Neuronal stem cell (in vitro differentiated cells): ENCODE results near the gene NEK5.

Experiments used
- DNase-seq: peaks from one replicate; pipeline ENCODE4 v3.0.0-alpha.2; 2013; ENCODE audit warnings: low spot score
- H2AFZ ChIP-seq: one replicate; pipeline ENCODE4 v1.6.1; 2013; ENCODE audit warnings: mild to moderate bottlenecking, low read length, inconsistent platforms
- H2AK5ac ChIP-seq: 2 replicates; pipeline ENCODE4 v1.6.1; 2013; ENCODE audit warnings: low read depth, mild to moderate bottlenecking, inconsistent platforms, low read length, moderate library complexity, mixed read lengths
- H2BK120ac ChIP-seq: 2 replicates; pipeline ENCODE4 v1.6.1; 2013; ENCODE audit warnings: low read depth, mild to moderate bottlenecking, inconsistent platforms, low read length, moderate library complexity, mixed read lengths
- H2BK12ac ChIP-seq: one replicate; pipeline ENCODE4 v1.6.1; 2013; ENCODE audit warnings: low read length, inconsistent platforms
- H2BK15ac ChIP-seq: 2 replicates; pipeline ENCODE4 v1.6.1; 2013; ENCODE audit warnings: mild to moderate bottlenecking, low read length, inconsistent platforms, mixed read lengths
- H2BK5ac ChIP-seq: one replicate; pipeline ENCODE4 v1.6.1; 2013; ENCODE audit warnings: inconsistent platforms, mild to moderate bottlenecking, low read length, moderate library complexity
- H3K14ac ChIP-seq: one replicate; pipeline ENCODE4 v1.6.1; 2013; ENCODE audit warnings: low read length, inconsistent platforms
- H3K18ac ChIP-seq: 2 replicates; pipeline ENCODE4 v1.6.1; 2013; ENCODE audit warnings: low read length, inconsistent platforms
- H3K23ac ChIP-seq: 2 replicates; pipeline ENCODE4 v1.6.1; 2013; ENCODE audit warnings: low read depth, mild to moderate bottlenecking, mixed read lengths, low read length, inconsistent platforms; ENCODE audit not compliant: poor library complexity
- H3K27ac ChIP-seq: replicated peaks from 3 replicates; pipeline ENCODE4 v1.5.1; 2013; ENCODE audit warnings: low read length, inconsistent platforms
- H3K27me3 ChIP-seq, 3 experiments: 2 replicates each; pipeline ENCODE4 v1.6.1; 2013; ENCODE audit warnings: low read length in 3 of 3, mild to moderate bottlenecking in 2 of 3, inconsistent platforms in 1 of 3, low read depth in 1 of 3, mixed read lengths in 1 of 3, moderate library complexity in 1 of 3; ENCODE audit not compliant: control insufficient read depth in 3 of 3, insufficient read depth in 3 of 3
- H3K36me3 ChIP-seq, 2 donors: replicated peaks in 1 of 2; 2 replicates each; pipeline ENCODE4 v1.6.1; 2013; ENCODE audit warnings: low read length in 2 of 2; ENCODE audit not compliant: control insufficient read depth in 2 of 2, insufficient read depth in 2 of 2
- H3K4ac ChIP-seq: 2 replicates; pipeline ENCODE4 v1.6.1; 2013; ENCODE audit warnings: inconsistent platforms, mild to moderate bottlenecking, low read length, moderate library complexity
- H3K4me1 ChIP-seq, 2 donors: 1 replicate in 1 of 2; 2 replicates in 1 of 2; pipeline ENCODE4 v1.6.1; 2013; ENCODE audit warnings: low read length in 2 of 2, low read depth in 1 of 2; ENCODE audit not compliant: control insufficient read depth in 2 of 2, insufficient read depth in 1 of 2
- H3K4me2 ChIP-seq: one replicate; pipeline ENCODE4 v1.6.1; 2013; ENCODE audit warnings: mild to moderate bottlenecking, low read length, inconsistent platforms; ENCODE audit not compliant: insufficient read depth, poor library complexity, severe bottlenecking
- H3K4me3 ChIP-seq, 2 donors: 2 replicates each; pipeline ENCODE4 v1.5.1; 2013; ENCODE audit warnings: low read length in 2 of 2, mild to moderate bottlenecking in 2 of 2, inconsistent platforms in 1 of 2, moderate library complexity in 1 of 2
- H3K79me1 ChIP-seq: one replicate; pipeline ENCODE4 v1.6.1; 2013; ENCODE audit warnings: low read depth, mild to moderate bottlenecking, inconsistent platforms, low read length, moderate library complexity
- H3K9ac ChIP-seq: one replicate; pipeline ENCODE4 v1.6.1; 2013; ENCODE audit warnings: mild to moderate bottlenecking, low read depth, low read length, inconsistent platforms; ENCODE audit not compliant: poor library complexity
- H3K9me3 ChIP-seq, 2 donors: replicated peaks in 1 of 2; 2 replicates each; pipeline versions ENCODE3 to v1.6.1; 2013; ENCODE audit warnings: low read length in 2 of 2, mild to moderate bottlenecking in 2 of 2, inconsistent platforms in 1 of 2, low read depth in 1 of 2, mixed read lengths in 1 of 2, moderate library complexity in 1 of 2; ENCODE audit not compliant: control insufficient read depth in 2 of 2, insufficient read depth in 1 of 2
- H4K8ac ChIP-seq: one replicate; pipeline ENCODE4 v1.6.1; 2013; ENCODE audit warnings: low read depth, mild to moderate bottlenecking, inconsistent platforms, low read length, moderate library complexity
- H4K91ac ChIP-seq: one replicate; pipeline ENCODE4 v1.6.1; 2013; ENCODE audit warnings: low read length, low read depth, mild to moderate bottlenecking, inconsistent platforms; ENCODE audit not compliant: poor library complexity
- WGBS, 2 donors: extraction: QIAGEN DNeasy Blood & Tissue Kit; methylation state at CpG; one replicate each; pipeline ENCODE4 v1.1.7; 2013; ENCODE audit warnings: missing lambda C conversion rate in 2 of 2, mixed read lengths in 1 of 2; ENCODE audit not compliant: insufficient read length in 2 of 2, insufficient replicate concordance in 1 of 2; ENCODE audit errors: extremely low coverage in 2 of 2; 5-methylcytosine and 5-hydroxymethylcytosine counted together

NEK5 gene

GRCh38 chr13:52025475-52026245, 103.2 kb downstream of the NEK5 start:
- H2BK120ac ChIP-seq = no peak overlapping the region
- H3K4ac ChIP-seq = no peak overlapping the region
- H3K36me3 ChIP-seq = peaks cover 32 to 94% of the 10 kb centered on the region in 2 donors
- no peak overlapping the region for H3K18ac ChIP-seq
- H3K4me2 ChIP-seq = no peak overlapping the region
- no peak overlapping the region for H3K23ac ChIP-seq
- no CpG with 5 or more reads among the region's 8 CpGs for WGBS, 2 donors
- H3K9ac ChIP-seq = no peak overlapping the region
- H3K9me3 ChIP-seq = peaks cover 21 to 44% of the 10 kb centered on the region in 2 donors
- H2BK12ac ChIP-seq = no peak overlapping the region
- no peak overlapping the region for H2BK15ac ChIP-seq
- no peak overlapping the region for H4K8ac ChIP-seq
- no peak overlapping the region for H3K27ac ChIP-seq
- no peak overlapping the region for H2AK5ac ChIP-seq
- peaks cover 2% of the 10 kb centered on the region for H3K79me1 ChIP-seq
- no peak overlapping the region for H4K91ac ChIP-seq
- H3K4me1 ChIP-seq = no peaks in the 10 kb centered on the region
- DNase-seq = no peak
- H2BK5ac ChIP-seq = no peak overlapping the region
- H3K27me3 ChIP-seq = no peaks in the 10 kb centered on the region
- no peak overlapping the region for H3K14ac ChIP-seq
- no peak overlapping the region for H2AFZ ChIP-seq
- H3K4me3 ChIP-seq = no peak overlapping the region

GRCh38 chr13:52024481-52024880, 104.4 kb downstream of the NEK5 start, which contains the start of gene UTP14C:
TSS of gene UTP14C (plus strand) at chr13:52024691. CDS start at chr13:52028805, 4,114 bp downstream.
- Histone ChIP-seq H2BK12ac (no peak within 1 kb of the TSS), H3K79me1 (peaks cover 2% of the 10 kb centered on the region), H4K91ac (no peak within 1 kb of the TSS), H3K9ac (no peak within 1 kb of the TSS), H3K27ac (no peak within 1 kb of the TSS), H3K23ac (no peak within 1 kb of the TSS), H3K36me3 (peaks cover 32 to 98% of the 10 kb centered on the region in 2 donors), H3K4ac (no peak within 1 kb of the TSS), H2BK15ac (no peak within 1 kb of the TSS), H2AFZ (no peak within 1 kb of the TSS), H2AK5ac (no peak within 1 kb of the TSS), H2BK5ac (no peak within 1 kb of the TSS), H3K14ac (no peak within 1 kb of the TSS), H3K18ac (no peak within 1 kb of the TSS), H3K4me1 (no peaks in the 10 kb centered on the region), H3K9me3 (peaks cover 17 to 35% of the 10 kb centered on the region in 2 donors), H3K4me2 (no peak within 1 kb of the TSS), H3K4me3 (no peak within 1 kb of the TSS), H2BK120ac (no peak within 1 kb of the TSS), H4K8ac (no peak within 1 kb of the TSS), H3K27me3 (no peaks in the 10 kb centered on the region)
- no CpG with 5 or more reads among the region's 3 CpGs for WGBS, 2 donors
- no peak for DNase-seq

DNA sequence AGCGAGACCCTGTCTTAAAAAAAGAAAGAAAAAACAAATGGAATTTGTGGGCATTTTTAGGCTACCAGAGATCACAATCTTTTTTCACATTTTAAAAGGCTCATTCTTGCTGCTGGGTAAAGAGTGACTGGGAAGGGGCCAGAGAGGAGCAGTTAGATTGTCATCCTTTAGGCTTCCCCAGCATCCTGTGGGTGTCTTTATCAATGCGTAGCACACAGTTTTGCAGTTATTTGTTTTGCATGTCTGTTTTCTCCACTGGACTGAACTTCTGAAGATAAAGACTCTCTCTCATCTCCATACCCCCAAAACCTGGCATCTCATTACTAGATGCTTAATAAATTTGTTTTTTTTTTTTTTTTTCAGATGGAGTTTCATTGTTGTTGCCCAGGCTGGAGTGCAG, 106.5 kb downstream of the NEK5 start:
- peaks cover 25 to 96% of the 10 kb centered on the region in 2 donors for H3K36me3 ChIP-seq
- H2AK5ac ChIP-seq = no peak overlapping the region
- no peak for DNase-seq
- H3K9ac ChIP-seq = no peak overlapping the region
- no peak overlapping the region for H3K4ac ChIP-seq
- H4K91ac ChIP-seq = no peak overlapping the region
- no peak overlapping the region for H2BK15ac ChIP-seq
- no peak overlapping the region for H2BK120ac ChIP-seq
- H2BK5ac ChIP-seq = no peak overlapping the region
- H2AFZ ChIP-seq = no peak overlapping the region
- no peaks in the 10 kb centered on the region for H3K27me3 ChIP-seq
- no CpG with 5 or more reads among the region's 2 CpGs for WGBS, 2 donors
- H3K4me2 ChIP-seq = no peak overlapping the region
- H3K9me3 ChIP-seq = peaks cover 14% of the 10 kb centered on the region in 2 donors
- no peak overlapping the region for H3K27ac ChIP-seq
- no peak overlapping the region for H3K4me3 ChIP-seq
- H3K79me1 ChIP-seq = peaks cover 2% of the 10 kb centered on the region
- no peak overlapping the region for H3K23ac ChIP-seq
- H3K18ac ChIP-seq = no peak overlapping the region
- no peak overlapping the region for H4K8ac ChIP-seq
- H3K14ac ChIP-seq = no peak overlapping the region
- no peaks in the 10 kb centered on the region for H3K4me1 ChIP-seq
- H2BK12ac ChIP-seq = no peak overlapping the region

DNA sequence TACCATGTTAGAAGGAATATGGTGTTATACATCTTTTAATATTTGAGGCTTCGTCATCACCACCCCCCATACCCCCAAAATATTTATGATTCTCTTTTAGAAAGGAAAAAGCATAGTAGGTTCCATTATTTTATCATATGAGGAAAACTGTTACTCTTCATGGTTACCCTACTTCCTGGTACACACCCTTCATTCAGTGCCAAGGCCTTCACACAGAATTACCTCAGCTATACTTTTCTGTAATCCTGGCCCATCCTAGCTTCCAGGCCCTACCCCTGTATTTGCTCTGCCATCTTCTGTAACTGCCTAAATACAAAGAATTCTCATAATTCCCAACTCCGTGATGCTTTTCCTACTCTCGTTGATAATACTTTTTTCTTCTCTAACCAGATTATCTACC, 108.7 kb downstream of the NEK5 start:
- H4K91ac ChIP-seq = no peak overlapping the region
- H3K4ac ChIP-seq = no peak overlapping the region
- no peaks in the 10 kb centered on the region for H3K79me1 ChIP-seq
- peaks cover 14 to 93% of the 10 kb centered on the region in 2 donors for H3K36me3 ChIP-seq
- no peak overlapping the region for H2AFZ ChIP-seq
- H3K27me3 ChIP-seq = no peaks in the 10 kb centered on the region
- peaks cover 0 to under 1% of the 10 kb centered on the region in 2 donors for H3K9me3 ChIP-seq
- H3K4me3 ChIP-seq = no peak overlapping the region
- H3K14ac ChIP-seq = no peak overlapping the region
- H2BK120ac ChIP-seq = no peak overlapping the region
- no peak overlapping the region for H3K9ac ChIP-seq
- H2BK12ac ChIP-seq = no peak overlapping the region
- no peak overlapping the region for H3K4me2 ChIP-seq
- no peak overlapping the region for H2AK5ac ChIP-seq
- H2BK15ac ChIP-seq = no peak overlapping the region
- no CpG with 5 or more reads among the region's 3 CpGs for WGBS, 2 donors
- no peak overlapping the region for H3K27ac ChIP-seq
- no peak overlapping the region for H3K23ac ChIP-seq
- DNase-seq = no peak
- H4K8ac ChIP-seq = no peak overlapping the region
- no peaks in the 10 kb centered on the region for H3K4me1 ChIP-seq
- H2BK5ac ChIP-seq = no peak overlapping the region
- no peak overlapping the region for H3K18ac ChIP-seq
